Peyer's patch (tissue), 4 donors: Measurements from ENCODE around the gene DLK1. TPM values are rescaled to one million over a fixed set of nuclear protein-coding genes. Genes with fewer than 3 reads are reported as not detected.

Experiments
- DNase-seq, 3 donors: peaks; one replicate each; pipeline ENCODE4 v3.0.0-alpha.2; 2017 to 2019
- H3K27ac ChIP-seq, 4 donors: fragments of 200-600 bp; sonication (generic); one replicate each; pipeline ENCODE4 v1.5.1; 2016 to 2019
- H3K27me3 ChIP-seq, 2 donors: fragments of 200-600 bp; sonication (generic); one replicate each; pipeline ENCODE4 v1.5.1; 2019
- H3K36me3 ChIP-seq, 3 donors: fragments of 200-600 bp; sonication (generic); one replicate each; pipeline ENCODE4 v1.5.1; 2016 to 2019
- H3K4me1 ChIP-seq, 4 donors: fragments of 200-600 bp; sonication (generic); one replicate each; pipeline ENCODE4 v1.5.1; 2016 to 2019
- H3K4me3 ChIP-seq, 4 donors: fragments of 200-600 bp; sonication (generic); 1 replicate in 3 of 4; 2 replicates in 1 of 4; pipeline ENCODE4 v1.5.1; 2016 to 2019; ENCODE audit warnings: mild to moderate bottlenecking in 1 of 4
- H3K9me3 ChIP-seq, 4 donors: fragments of 200-600 bp; sonication (generic); one replicate each; pipeline ENCODE4 v1.5.1; 2016 to 2019; ENCODE audit warnings: mild to moderate bottlenecking in 1 of 4
- POLR2A ChIP-seq, 2 donors: fragments of 450-650 bp; IDR thresholded peaks; one replicate each; pipeline ENCODE4 v1.5.1; 2017; ENCODE audit warnings: antibody characterized with exemption in 2 of 2, mild to moderate bottlenecking in 2 of 2, moderate library complexity in 2 of 2
- total RNA-seq, 4 donors: library from RNA; depleted of rRNA; stranded (reverse); fragments of >200 nt; gene quantifications; one replicate each; pipeline ENCODE4 v1.1.0, GENCODE V29; 2016
- TF ChIP-seq, protein P1 (sequence below), 6 experiments: fragments of 450-650 bp in 4 of 6; fragments of 200-600 bp in 2 of 6; sonication (generic) in 1 of 6; IDR thresholded peaks; one replicate each; pipeline ENCODE4 v1.5.1; 2017 to 2019; ENCODE audit warnings: antibody characterized with exemption in 6 of 6, mild to moderate bottlenecking in 3 of 6, moderate library complexity in 1 of 6

DLK1 gene
- total RNA-seq, 4 donors from 2014 or later: not detected

GRCh38 chr14:100762089-100762515 is 35.4 kb downstream of the DLK1 start:
- TF ChIP-seq POLR2A (IDR thresholded peaks at IDR 0.05): no peak
- TF ChIP-seq, protein P1, sequence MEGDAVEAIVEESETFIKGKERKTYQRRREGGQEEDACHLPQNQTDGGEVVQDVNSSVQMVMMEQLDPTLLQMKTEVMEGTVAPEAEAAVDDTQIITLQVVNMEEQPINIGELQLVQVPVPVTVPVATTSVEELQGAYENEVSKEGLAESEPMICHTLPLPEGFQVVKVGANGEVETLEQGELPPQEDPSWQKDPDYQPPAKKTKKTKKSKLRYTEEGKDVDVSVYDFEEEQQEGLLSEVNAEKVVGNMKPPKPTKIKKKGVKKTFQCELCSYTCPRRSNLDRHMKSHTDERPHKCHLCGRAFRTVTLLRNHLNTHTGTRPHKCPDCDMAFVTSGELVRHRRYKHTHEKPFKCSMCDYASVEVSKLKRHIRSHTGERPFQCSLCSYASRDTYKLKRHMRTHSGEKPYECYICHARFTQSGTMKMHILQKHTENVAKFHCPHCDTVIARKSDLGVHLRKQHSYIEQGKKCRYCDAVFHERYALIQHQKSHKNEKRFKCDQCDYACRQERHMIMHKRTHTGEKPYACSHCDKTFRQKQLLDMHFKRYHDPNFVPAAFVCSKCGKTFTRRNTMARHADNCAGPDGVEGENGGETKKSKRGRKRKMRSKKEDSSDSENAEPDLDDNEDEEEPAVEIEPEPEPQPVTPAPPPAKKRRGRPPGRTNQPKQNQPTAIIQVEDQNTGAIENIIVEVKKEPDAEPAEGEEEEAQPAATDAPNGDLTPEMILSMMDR (IDR thresholded peaks at IDR 0.05): no peak
- Histone ChIP-seq H3K27me3 (no peaks in the 10 kb centered on the region), H3K4me3 (no peak overlapping the region), H3K9me3 (no peaks in the 10 kb centered on the region), H3K36me3 (no peaks in the 10 kb centered on the region), H3K27ac (no peak overlapping the region), H3K4me1 (no peaks in the 10 kb centered on the region)
- DNase-seq: no peak

GRCh38 chr14:100762901-100763300 is 36.2 kb downstream of the DLK1 start:
- Histone ChIP-seq H3K36me3 (no peaks in the 10 kb centered on the region), H3K4me1 (no peaks in the 10 kb centered on the region), H3K4me3 (no peak overlapping the region), H3K9me3 (no peaks in the 10 kb centered on the region), H3K27me3 (no peaks in the 10 kb centered on the region), H3K27ac (no peak overlapping the region)
- TF ChIP-seq, protein P1 (IDR thresholded peaks at IDR 0.05): no peak
- TF ChIP-seq POLR2A (IDR thresholded peaks at IDR 0.05): no peak
- DNase-seq: no peak

DNA sequence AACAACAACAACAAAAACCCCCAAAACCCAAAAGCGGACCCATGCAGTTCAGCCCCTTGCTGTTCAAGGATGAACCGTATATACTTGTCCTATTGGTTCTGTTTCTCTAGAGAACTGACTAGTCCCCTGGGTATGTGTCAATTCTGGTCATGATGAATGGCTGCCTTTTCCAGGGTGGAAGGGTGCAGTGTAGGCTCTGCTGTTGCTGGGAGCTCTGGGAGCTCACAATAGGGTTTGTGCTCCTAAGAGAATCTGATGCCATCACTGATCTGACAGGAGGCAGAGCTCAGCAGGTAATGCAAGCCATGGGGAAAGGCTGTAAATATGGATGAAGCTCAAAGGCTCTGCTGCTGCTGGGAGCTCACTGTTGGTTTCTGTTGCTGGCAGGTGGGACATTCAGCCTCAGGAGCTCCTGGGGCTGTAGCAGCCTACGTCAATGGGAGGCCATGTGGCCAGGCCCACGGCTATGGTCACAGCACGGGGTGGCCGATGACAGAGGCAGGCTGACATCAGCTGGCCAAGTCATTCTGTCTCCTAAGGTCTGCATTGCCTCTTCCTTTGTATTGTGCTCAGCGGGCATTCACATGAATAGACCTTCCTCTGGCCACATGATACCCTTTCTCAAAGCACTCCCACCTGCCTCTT is 37.9 kb downstream of the DLK1 start:
- DNase-seq: no peak
- no peaks in the 10 kb centered on the region for H3K27me3 ChIP-seq
- H3K4me3 ChIP-seq: no peak overlapping the region
- no peaks in the 10 kb centered on the region for H3K4me1 ChIP-seq
- no peaks in the 10 kb centered on the region for H3K9me3 ChIP-seq
- TF ChIP-seq POLR2A (IDR thresholded peaks at IDR 0.05): no peak
- TF ChIP-seq, protein P1 (IDR thresholded peaks at IDR 0.05): no peak
- no peak overlapping the region for H3K27ac ChIP-seq
- H3K36me3 ChIP-seq: no peaks in the 10 kb centered on the region

GRCh38 chr14:100765296-100765695 is 38.6 kb downstream of the DLK1 start:
- Histone ChIP-seq H3K27ac (no peak overlapping the region), H3K27me3 (no peaks in the 10 kb centered on the region), H3K36me3 (no peaks in the 10 kb centered on the region), H3K4me3 (no peak overlapping the region), H3K9me3 (no peaks in the 10 kb centered on the region), H3K4me1 (no peaks in the 10 kb centered on the region)
- no peak for TF ChIP-seq POLR2A (IDR thresholded peaks at IDR 0.05)
- TF ChIP-seq, protein P1 (IDR thresholded peaks at IDR 0.05): no peak
- no peak for DNase-seq

DNA sequence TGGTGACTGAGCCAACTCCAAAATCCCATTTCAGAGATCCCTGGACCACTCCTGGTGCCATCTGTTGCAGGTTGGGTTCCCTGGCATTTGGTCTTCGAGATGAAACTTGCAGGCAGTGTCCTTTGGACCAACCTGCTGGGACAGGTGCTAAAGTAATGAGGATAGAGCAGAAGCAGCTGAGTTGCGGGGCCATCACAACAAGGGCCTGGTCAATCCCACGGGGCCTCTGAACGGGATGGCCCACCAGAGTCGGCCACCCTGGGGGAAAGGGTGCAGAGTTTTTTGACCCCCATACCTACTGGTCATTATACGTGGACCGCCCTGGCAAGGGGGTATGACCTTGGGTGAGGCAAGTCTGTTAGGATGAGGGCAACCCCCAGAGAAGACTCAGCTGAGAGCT is 39.3 kb downstream of the DLK1 start:
- Histone ChIP-seq H3K4me1 (no peaks in the 10 kb centered on the region), H3K27ac (no peak overlapping the region), H3K27me3 (no peaks in the 10 kb centered on the region), H3K4me3 (no peak overlapping the region), H3K36me3 (no peaks in the 10 kb centered on the region), H3K9me3 (no peaks in the 10 kb centered on the region)
- no peak for TF ChIP-seq POLR2A (IDR thresholded peaks at IDR 0.05)
- TF ChIP-seq, protein P1 (IDR thresholded peaks at IDR 0.05): no peak
- DNase-seq: no peak
